Spleen (tissue), 11 donors: ENCODE data around the gene SH2D4B. TPM values are rescaled to one million over a fixed set of nuclear protein-coding genes. Genes with fewer than 3 reads are reported as not detected.

Experiments
- DNase-seq: peaks from one replicate; pipeline ENCODE4 v3.0.0-alpha.2; 2020
- H3K27ac ChIP-seq, 8 donors: fragments of 200-600 bp; sonication (generic) in 7 of 8; 1 replicate in 4 of 8; 2 replicates in 4 of 8; pipeline versions ENCODE4 v1.5.0 to v1.8.0; 2016 to 2021; ENCODE audit warnings: inconsistent platforms in 4 of 8, mild to moderate bottlenecking in 4 of 8, moderate library complexity in 1 of 8
- H3K27me3 ChIP-seq, 7 donors: fragments of 200-600 bp; sonication (generic) in 6 of 7; replicated peaks in 1 of 7; 1 replicate in 4 of 7; 2 replicates in 3 of 7; pipeline versions ENCODE4 v1.5.0 to v1.8.0; 2016 to 2021; ENCODE audit warnings: inconsistent platforms in 3 of 7, mild to moderate bottlenecking in 1 of 7
- H3K36me3 ChIP-seq, 6 donors: fragments of 200-600 bp; sonication (generic) in 5 of 6; 1 replicate in 4 of 6; 2 replicates in 2 of 6; pipeline versions ENCODE4 v1.5.0 to v1.8.0; 2016 to 2021; ENCODE audit warnings: inconsistent platforms in 2 of 6
- H3K4me1 ChIP-seq, 6 donors: fragments of 200-600 bp; sonication (generic) in 5 of 6; 1 replicate in 3 of 6; 2 replicates in 3 of 6; pipeline versions ENCODE4 v1.5.0 to v1.8.0; 2016 to 2021; ENCODE audit warnings: inconsistent platforms in 3 of 6
- H3K4me3 ChIP-seq, 8 donors: fragments of 200-600 bp; sonication (generic) in 7 of 8; 1 replicate in 4 of 8; 2 replicates in 4 of 8; pipeline versions ENCODE4 v1.5.0 to v1.8.0; 2016 to 2021; ENCODE audit warnings: inconsistent platforms in 4 of 8, mild to moderate bottlenecking in 4 of 8, moderate library complexity in 2 of 8
- H3K9me3 ChIP-seq, 8 donors: fragments of 200-600 bp; sonication (generic) in 7 of 8; 1 replicate in 4 of 8; 2 replicates in 4 of 8; pipeline versions ENCODE4 v1.5.0 to v1.8.0; 2016 to 2021; ENCODE audit warnings: inconsistent platforms in 4 of 8
- POLR2A ChIP-seq, 3 donors: fragments of 450-650 bp; IDR thresholded peaks; one replicate each; pipeline ENCODE4 v1.5.1; 2017; ENCODE audit warnings: antibody characterized with exemption in 3 of 3, mild to moderate bottlenecking in 1 of 3
- POLR2AphosphoS5 ChIP-seq, 3 donors: sonication (generic); formaldehyde crosslinking; IDR thresholded peaks; one replicate each; pipeline ENCODE4 v1.5.1; 2017; ENCODE audit warnings: antibody characterized with exemption in 3 of 3
- WGBS, 5 donors: extraction: QIAGEN DNeasy Blood & Tissue Kit in 3 of 5; methylation state at CpG; one replicate each; pipeline versions ENCODE4 v1.1.5 to v1.1.7; 2013 to 2018; 5-methylcytosine and 5-hydroxymethylcytosine counted together
- intact Hi-C: fragments of 100-400 bp; cut with DNase I; formaldehyde crosslinking; loops from one replicate; pipeline ENCODE4 v1.15.0; 2023; ENCODE audit warnings: low total_unique reads
- polyA plus RNA-seq, 3 donors: library from polyadenylated mRNA; stranded (reverse); fragments of 200-250 nt; gene quantifications; one replicate each; pipeline ENCODE4 v1.2.1, GENCODE V29; 2013
- total RNA-seq, 7 donors: library from RNA; depleted of rRNA in 3 of 7; stranded (reverse); fragments of >200 nt in 3 of 7; fragmentation: NEBNext Ultra II Directional in 4 of 7; extraction: Animal tissue kit (Norgen Biotek cat#: 25700) in 4 of 7; gene quantifications; one replicate each; pipeline versions ENCODE4 v1.1.0 to v1.2.1, GENCODE V29; 2016 to 2021
- TF ChIP-seq, protein P1 (sequence below), 11 experiments: fragments of 200-600 bp in 7 of 11; fragments of 450-650 bp in 4 of 11; sonication (generic) in 4 of 11; IDR thresholded peaks in 8 of 11; conservative IDR thresholded peaks in 3 of 11; 1 replicate in 7 of 11; 2 replicates in 4 of 11; pipeline versions ENCODE4 v1.4.0 to v1.8.0; 2016 to 2021; ENCODE audit warnings: antibody characterized with exemption in 11 of 11, inconsistent platforms in 4 of 11, mild to moderate bottlenecking in 1 of 11
- donor health status: healthy with polysubstance abuse.
- donor health status: DM: no; HTN: no; CAD: no; lungs with moderate emphysema.
- donor health status: DM: no; HTN: no; CAD: no.
- donor health status: Bipolar disorder and iron deficiency.
- donor health status: healthy.
- donor health status: DM: no; HTN: no; CAD: no.
- donor health status: DM: yes; HTN: yes; CAD: no.

SH2D4B gene
- total and polyA plus RNA-seq, 10 donors: 0.08 to 0.46 (median 0.12) TPM; not detected in 2

- DNase-seq: no peak
- Histone ChIP-seq H3K27me3 (no peaks in the 10 kb centered on the region), H3K27ac (peak overlapping the region in 3 of 8 donors; percentile 68 to 73 (median 69)), H3K36me3 (no peaks in the 10 kb centered on the region), H3K4me1 (peaks cover 0 to 52% (median 25%) of the 10 kb centered on the region in 6 donors), H3K4me3 (no peak overlapping the region), H3K9me3 (no peaks in the 10 kb centered on the region)
- TF ChIP-seq POLR2A (IDR thresholded peaks at IDR 0.05): no peak
- no peak for TF ChIP-seq POLR2AphosphoS5 (IDR thresholded peaks at IDR 0.05)
- TF ChIP-seq, protein P1, sequence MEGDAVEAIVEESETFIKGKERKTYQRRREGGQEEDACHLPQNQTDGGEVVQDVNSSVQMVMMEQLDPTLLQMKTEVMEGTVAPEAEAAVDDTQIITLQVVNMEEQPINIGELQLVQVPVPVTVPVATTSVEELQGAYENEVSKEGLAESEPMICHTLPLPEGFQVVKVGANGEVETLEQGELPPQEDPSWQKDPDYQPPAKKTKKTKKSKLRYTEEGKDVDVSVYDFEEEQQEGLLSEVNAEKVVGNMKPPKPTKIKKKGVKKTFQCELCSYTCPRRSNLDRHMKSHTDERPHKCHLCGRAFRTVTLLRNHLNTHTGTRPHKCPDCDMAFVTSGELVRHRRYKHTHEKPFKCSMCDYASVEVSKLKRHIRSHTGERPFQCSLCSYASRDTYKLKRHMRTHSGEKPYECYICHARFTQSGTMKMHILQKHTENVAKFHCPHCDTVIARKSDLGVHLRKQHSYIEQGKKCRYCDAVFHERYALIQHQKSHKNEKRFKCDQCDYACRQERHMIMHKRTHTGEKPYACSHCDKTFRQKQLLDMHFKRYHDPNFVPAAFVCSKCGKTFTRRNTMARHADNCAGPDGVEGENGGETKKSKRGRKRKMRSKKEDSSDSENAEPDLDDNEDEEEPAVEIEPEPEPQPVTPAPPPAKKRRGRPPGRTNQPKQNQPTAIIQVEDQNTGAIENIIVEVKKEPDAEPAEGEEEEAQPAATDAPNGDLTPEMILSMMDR (IDR thresholded peaks at IDR 0.05 in 8 of 11, conservative IDR thresholded peaks at IDR 0.05 in 3 of 11): no peak
- 87 to 93% (median 89%) methylated on average over 10 to 11 of the region's 11 CpGs for WGBS, 5 donors
- intact Hi-C loops: no loop called here
Measured at GRCh38 chr10:80540136-80540535, 2.4 kb downstream of the SH2D4B start.

DNA sequence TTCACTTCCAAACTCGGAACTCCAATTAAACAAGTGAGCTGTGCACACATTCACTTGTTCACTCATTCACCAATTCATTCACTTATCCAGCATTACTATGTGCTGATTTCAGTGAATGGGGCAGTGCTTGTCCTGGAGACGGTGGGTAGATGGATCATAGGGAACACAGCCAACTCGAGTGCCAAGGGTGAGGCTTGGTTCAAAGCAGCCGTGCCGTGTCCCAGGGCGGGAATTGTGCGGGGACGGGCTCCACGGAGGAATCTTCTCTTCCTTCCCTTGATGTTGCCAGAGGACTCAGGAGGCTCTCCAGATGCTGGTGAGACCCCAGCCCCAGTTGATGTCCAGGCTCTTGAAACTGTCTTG, 2.9 kb downstream of the SH2D4B start:
- H3K9me3 ChIP-seq: no peaks in the 10 kb centered on the region
- DNase-seq: no peak
- TF ChIP-seq POLR2A (IDR thresholded peaks at IDR 0.05) (no peak), POLR2AphosphoS5 (IDR thresholded peaks at IDR 0.05) (no peak)
- TF ChIP-seq, protein P1 (IDR thresholded peaks at IDR 0.05 in 8 of 11, conservative IDR thresholded peaks at IDR 0.05 in 3 of 11): no peak
- H3K4me1 ChIP-seq: peaks cover 0 to 49% (median 25%) of the 10 kb centered on the region in 6 donors
- intact Hi-C loops: no loop called here
- WGBS, 5 donors: 58 to 75% (median 72%) methylated on average over 9 of the region's 9 CpGs
- no peaks in the 10 kb centered on the region for H3K36me3 ChIP-seq
- no peaks in the 10 kb centered on the region for H3K27me3 ChIP-seq
- H3K27ac ChIP-seq: peak overlapping the region in 5 of 8 donors; percentile 18 to 73 (median 68)
- peak overlapping the region in 2 of 8 donors; percentile 21 to 34 for H3K4me3 ChIP-seq

- no peaks in the 10 kb centered on the region for H3K27me3 ChIP-seq
- peaks cover 0 to 44% (median 21%) of the 10 kb centered on the region in 6 donors for H3K4me1 ChIP-seq
- DNase-seq: no peak
- peak overlapping the region in 5 of 8 donors; percentile 18 to 73 (median 68) for H3K27ac ChIP-seq
- 33 to 56% (median 47%) methylated on average over 11 of the region's 11 CpGs for WGBS, 5 donors
- H3K4me3 ChIP-seq: peak overlapping the region in 2 of 8 donors; percentile 21 to 34
- TF ChIP-seq, protein P1 (IDR thresholded peaks at IDR 0.05 in 8 of 11, conservative IDR thresholded peaks at IDR 0.05 in 3 of 11): no peak
- TF ChIP-seq POLR2A (IDR thresholded peaks at IDR 0.05) (no peak), POLR2AphosphoS5 (IDR thresholded peaks at IDR 0.05) (peak in 2 of 3 donors; percentile 58 to 81)
- no peaks in the 10 kb centered on the region for H3K9me3 ChIP-seq
- no peaks in the 10 kb centered on the region for H3K36me3 ChIP-seq
- intact Hi-C loops: no loop called here
Measured at GRCh38 chr10:80540981-80541750, 3.5 kb downstream of the SH2D4B start.

GRCh38 chr10:80542053-80542452, 4.4 kb downstream of the SH2D4B start:
- DNase-seq: no peak
- TF ChIP-seq POLR2AphosphoS5 (IDR thresholded peaks at IDR 0.05) (no peak), POLR2A (IDR thresholded peaks at IDR 0.05) (no peak)
- TF ChIP-seq, protein P1 (IDR thresholded peaks at IDR 0.05 in 8 of 11, conservative IDR thresholded peaks at IDR 0.05 in 3 of 11): no peak
- Histone ChIP-seq H3K4me3 (no peak overlapping the region), H3K9me3 (no peaks in the 10 kb centered on the region), H3K4me1 (peaks cover 0 to 38% (median 18%) of the 10 kb centered on the region in 6 donors), H3K27me3 (no peaks in the 10 kb centered on the region), H3K27ac (peak overlapping the region in 2 of 8 donors; percentile 68 to 73), H3K36me3 (no peaks in the 10 kb centered on the region)
- WGBS, 5 donors: 72 to 90% (median 83%) methylated on average over 4 of the region's 4 CpGs
- intact Hi-C loops: no loop called here
